PC-9 (cell line): ENCODE data around the gene NFIA.

Experiments
- EZH2 ChIP-seq: fragments of 200-600 bp; sonication (generic); IDR thresholded peaks from 2 replicates; pipeline ENCODE4 v1.8.0; 2017; ENCODE audit warnings: antibody characterized with exemption, low read depth
- TF ChIP-seq, protein P1 (sequence below): fragments of 200-600 bp; sonication (generic); conservative IDR thresholded peaks from 2 replicates; pipeline ENCODE4 v1.6.1; 2017; ENCODE audit warnings: mixed run types, antibody characterized with exemption, mild to moderate bottlenecking, moderate library complexity

DNA sequence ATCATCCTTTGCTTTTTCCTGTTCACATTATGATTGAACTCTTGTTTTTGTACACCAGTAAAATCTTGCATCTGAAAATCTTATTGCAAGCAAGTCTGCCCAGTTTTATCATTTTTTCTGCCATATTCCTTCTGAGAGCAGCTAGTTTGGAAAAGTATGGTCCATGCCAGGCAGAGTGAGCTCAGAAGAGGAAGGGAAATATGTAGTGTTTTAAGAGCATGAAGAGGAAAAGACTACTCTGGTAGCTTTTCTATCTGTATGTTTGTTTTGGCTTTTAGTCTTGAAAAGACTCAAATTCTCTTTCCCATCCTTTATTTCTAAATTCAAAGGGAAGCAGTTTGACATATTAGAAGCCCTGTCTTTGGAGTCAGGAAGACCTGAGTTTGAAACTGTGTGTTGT is 125.8 kb downstream of the NFIA start:
- TF ChIP-seq, protein P1, sequence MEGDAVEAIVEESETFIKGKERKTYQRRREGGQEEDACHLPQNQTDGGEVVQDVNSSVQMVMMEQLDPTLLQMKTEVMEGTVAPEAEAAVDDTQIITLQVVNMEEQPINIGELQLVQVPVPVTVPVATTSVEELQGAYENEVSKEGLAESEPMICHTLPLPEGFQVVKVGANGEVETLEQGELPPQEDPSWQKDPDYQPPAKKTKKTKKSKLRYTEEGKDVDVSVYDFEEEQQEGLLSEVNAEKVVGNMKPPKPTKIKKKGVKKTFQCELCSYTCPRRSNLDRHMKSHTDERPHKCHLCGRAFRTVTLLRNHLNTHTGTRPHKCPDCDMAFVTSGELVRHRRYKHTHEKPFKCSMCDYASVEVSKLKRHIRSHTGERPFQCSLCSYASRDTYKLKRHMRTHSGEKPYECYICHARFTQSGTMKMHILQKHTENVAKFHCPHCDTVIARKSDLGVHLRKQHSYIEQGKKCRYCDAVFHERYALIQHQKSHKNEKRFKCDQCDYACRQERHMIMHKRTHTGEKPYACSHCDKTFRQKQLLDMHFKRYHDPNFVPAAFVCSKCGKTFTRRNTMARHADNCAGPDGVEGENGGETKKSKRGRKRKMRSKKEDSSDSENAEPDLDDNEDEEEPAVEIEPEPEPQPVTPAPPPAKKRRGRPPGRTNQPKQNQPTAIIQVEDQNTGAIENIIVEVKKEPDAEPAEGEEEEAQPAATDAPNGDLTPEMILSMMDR = no peak
- TF ChIP-seq EZH2 = no peak
